NCI-H460 (cell line): Measurements from ENCODE around the gene REXO5. TPM values are rescaled to one million over a fixed set of nuclear protein-coding genes. Genes with fewer than 3 reads are reported as not detected.

Experiments used
- DNase-seq: peaks from one replicate; pipeline ENCODE4 v3.0.0-alpha.2; 2016; ENCODE audit warnings: low read depth; ENCODE audit errors: extremely low read depth
- total RNA-seq: library from RNA; depleted of rRNA; stranded (reverse); fragments of >200 nt; shearing (Covaris generic); gene quantifications from 2 replicates; pipeline ENCODE4 v1.2.3, GENCODE V29; 2014

REXO5 gene
- total RNA-seq, 1 experiment from 2014 or later = 6.1 TPM

DNA sequence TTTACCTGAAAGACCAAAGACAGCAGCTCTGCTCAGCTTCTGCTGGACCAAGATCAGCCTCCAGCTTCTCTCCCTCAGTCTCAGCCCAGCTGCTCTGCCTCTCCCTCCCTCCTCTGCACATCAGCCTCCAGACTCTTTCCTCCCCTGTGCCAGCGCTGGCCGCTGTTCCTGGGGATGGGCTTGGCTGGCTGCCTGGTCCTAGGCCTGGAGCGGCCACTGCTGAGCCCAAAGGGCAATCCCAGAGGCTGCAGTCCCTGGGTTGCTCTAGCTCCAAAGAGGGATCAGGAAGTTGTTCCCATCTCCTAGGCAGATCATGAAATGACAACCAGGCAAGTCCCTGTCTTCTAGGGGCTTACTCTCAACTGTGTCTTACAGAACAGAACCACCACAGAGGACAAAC lies 62.6 kb downstream of the REXO5 start:
- DNase-seq = no peak

DNA sequence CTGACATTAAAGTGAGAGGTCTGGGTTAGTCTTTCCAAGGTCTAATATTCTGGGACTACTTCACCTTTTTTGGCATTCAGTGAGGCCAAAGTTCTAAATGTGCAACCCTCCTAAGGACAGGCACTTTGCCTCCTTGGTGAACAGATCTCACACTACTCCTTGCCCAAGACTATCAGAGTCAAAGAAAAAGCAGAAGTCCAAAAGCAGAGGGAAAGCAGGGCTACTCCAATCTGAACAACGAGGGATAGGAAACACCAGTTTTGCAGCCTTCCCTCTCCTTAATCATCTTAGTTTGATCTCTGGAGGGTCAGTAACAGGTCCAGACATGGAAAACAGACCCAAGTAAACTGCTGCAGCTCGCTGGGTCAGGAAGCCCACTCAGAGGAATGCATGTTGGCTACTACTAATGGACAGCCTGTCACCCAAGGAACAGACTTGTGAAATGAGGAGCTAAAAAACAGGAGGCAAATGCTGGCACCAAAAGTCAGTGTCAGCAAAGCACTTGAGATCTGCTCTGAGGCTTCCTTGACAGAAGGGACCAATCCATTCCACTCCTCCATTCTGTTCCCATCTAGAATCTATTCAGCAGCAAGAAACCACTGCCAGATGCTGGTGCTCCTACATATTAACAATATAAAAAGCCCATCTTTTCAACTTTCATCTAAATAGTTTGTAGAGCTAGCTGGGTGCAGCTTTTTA lies 63.9 kb downstream of the REXO5 start:
- no peak for DNase-seq

DNA sequence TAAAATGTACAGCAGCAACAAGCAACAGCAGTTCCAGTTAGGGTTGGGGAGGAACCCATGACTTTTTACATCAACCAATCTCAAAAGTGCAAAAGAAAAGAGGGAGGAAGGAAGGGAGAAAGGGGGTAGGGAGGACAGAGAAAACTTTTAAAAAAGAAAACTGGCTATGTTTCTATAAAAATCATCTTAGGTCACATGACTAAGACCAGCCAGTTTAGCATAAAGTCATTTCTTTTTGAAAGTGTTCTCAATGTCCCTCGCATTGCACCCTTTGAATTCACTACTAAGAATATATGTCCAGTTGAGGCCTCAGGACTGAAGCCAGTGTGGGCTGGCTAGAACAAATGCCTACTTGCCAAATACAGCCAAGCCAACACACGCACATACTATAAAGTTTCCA lies 64.9 kb downstream of the REXO5 start:
- DNase-seq = no peak

DNA sequence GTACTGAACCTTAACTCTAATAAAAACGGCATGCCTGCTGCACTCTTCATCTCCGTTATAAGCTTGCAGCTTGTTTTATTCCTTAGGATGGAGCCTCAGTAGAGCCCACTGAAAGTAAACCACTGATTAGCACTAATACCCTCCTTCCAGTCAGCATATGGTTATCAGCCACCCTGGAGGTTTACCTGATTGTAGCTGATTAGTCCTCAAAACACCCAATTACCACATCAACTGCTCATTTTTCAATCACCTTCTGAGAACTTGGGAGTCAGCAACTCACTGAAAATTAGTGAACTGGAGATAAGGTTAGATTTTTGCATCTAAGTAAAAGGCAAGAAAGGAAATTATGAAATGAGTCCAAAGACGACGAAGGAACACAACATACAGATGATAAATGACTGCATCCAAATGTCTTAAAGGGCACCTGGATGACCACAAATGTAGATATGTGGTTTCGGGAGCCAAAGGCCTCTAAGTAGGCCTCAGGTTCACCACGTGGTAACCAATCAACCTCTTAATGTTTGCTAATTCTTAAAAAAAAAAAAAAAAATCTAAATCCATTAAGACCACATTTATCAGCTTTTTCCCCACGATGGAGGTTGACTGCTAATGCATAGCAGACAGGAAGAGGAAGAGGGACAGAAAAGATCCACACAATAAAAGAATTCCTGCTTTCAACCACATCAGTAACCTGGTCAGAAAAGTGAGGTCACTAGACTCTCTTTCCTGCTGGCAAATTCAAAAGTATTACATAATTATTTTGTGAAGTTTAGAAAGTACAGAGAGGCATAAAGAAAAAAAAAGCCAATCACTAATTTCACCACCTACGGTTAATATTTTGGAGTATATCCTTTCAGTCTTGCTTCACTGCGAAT lies 65.9 kb downstream of the REXO5 start:
- DNase-seq = no peak

DNA sequence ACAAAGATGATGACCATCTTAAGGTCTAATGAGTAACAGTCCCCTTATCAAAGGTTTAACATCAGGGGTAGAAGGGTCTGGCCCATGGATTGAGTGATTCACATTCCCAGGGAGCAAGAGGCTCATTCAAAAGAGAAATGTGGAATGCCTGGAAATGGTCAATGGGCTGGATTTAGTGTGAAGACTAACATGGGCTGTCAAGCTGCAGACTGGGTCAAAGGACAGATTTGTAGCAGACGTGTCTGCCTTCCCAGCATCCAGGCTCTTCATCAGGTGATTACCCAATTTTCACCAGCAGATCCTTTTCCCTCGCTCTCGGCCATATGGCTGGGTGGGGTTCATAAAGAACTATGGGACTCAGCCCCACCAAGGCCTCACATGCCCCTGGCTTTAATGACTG lies 67.0 kb downstream of the REXO5 start:
- DNase-seq = no peak

DNA sequence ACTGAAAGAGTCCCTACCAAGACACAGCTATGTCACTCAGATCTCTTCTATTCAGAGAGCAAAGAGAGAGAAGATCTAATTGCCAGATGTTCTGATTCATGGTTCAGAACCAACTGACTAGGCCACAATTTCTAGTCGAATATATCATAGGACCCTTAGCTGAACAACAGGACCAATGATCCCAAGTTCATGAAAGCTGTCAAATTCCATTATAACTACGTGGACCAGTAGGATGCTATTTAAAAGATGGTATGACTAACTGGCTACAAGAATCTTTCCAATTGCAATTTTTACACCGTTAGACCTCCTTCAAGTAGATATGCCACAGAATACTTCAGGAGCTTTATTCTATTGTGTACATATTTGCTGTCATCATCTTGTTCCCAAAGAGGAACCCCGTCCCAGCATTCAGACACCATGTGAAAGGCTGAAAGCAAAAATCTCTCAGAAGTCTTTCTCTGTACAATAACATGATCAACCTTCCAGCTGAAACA lies 67.8 kb downstream of the REXO5 start:
- DNase-seq = no peak

DNA sequence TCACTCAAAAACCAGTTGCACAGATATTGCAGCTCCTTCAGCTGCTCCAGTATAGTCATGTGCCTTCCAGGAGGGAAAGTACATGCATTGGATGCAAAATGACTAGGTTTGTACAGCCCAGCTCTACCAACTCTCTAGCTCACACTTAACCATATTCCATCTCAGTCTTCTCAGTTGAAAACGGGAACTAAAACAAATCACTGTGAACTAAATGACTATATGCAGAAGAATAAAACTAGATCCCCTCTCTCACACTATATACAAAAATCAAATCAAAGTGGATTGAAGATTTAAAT lies 69.0 kb downstream of the REXO5 start:
- DNase-seq = no peak

DNA sequence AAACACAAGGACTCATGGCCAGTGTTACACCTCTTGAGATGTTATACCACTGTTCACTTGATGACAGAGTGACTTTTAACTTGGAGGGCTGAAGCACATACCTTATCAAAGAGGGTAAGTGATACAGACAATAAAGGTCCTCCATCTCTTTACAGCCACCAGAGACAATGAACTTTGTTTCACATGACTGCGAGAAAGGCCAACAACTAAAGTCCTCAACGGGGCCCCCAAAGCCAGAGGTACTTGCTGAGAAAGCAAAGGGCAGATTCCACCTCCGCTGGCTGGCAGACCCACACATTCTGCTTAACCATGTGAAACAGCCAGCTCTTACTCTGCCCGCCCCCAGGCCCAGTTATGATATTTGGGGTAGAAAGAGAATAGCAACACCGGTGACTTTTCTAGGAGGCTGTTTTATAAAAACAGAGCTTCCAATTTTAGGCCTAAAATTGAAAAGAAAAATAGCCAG lies 72.4 kb downstream of the REXO5 start:
- DNase-seq = no peak

DNA sequence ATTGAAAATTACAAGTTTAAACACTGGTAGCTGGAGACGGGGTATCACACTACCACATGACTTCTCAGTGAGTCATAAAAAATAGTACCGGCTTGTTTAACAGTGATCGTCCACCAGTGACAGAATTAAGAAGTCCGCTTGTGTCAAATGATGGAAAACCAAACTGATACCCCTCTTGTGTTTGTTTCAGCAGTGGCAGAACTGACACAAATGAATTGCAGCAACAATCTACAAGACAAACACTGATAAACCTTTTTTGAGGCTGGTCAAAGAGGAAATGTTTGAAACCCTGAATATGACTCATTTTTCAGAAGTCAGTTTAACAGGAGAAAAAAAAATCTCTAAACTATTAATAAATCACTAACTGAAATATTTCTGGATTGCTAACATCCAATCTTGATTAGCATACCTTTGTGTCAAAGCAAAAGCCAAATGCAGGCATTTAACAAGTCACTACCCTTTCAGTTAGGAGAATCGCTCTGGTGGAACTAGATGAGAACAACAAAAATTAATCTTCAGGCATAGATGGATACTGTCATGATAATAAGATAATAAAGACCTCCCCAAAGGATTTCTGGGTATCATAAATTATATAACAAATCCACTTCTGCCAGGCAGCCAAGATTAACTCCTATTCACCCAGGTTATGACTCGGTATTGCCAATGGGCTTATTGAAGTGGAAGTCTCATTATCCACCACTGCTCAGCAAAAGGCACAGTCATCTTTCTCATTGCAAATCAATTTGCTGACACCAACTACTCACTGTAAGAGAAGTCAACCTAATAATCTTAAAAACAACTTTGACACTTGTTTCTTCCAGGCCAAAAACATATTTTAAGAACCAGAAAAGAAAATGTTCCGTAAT lies 73.1 kb downstream of the REXO5 start:
- no peak for DNase-seq

DNA sequence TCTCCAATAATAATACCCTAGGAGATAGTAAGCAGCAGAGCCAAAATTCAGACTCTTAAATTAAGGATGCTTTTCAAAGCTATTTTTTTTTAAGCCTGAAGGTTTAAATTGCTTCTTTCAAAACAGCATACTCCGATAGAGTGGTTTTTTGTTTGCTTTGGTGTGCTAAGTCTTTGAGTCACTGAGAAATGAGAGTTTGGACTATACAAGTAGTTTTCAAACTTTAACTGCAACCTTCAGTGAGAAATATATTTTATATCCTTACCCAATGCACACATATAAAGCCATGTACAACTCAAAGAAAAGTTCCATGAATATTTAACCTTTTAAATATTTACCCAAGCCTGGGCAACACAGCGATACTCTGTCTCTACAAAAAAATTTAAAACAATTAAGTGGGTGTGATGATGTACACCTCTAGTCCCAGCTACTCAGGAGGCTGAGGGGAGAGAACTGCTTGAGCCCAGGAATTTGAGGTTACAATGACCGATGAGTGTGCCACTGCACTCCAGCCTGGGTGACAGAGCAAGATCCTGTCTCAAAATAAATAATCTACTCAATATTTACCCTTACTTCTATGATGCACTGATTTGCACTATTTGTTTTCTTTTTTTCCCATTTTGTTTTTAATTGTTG lies 74.7 kb downstream of the REXO5 start:
- DNase-seq = no peak

DNA sequence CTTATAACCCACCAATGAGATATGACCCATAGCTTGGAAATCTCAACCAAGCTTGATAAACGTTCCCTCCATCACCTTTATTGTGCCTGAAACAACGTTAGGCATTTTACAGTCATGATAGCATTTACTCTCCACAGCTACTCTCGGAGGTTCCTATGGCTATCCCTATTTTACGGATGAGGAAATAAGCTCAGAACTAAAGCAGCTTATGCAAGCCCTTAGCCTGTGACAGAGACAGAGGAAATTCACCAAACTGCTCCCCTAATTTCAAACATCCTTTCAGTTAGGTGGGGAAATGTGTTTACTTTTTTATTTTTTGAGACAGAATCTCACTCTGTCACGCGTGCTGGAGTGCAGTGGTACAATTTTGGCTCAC lies 75.2 kb downstream of the REXO5 start:
- no peak for DNase-seq

DNA sequence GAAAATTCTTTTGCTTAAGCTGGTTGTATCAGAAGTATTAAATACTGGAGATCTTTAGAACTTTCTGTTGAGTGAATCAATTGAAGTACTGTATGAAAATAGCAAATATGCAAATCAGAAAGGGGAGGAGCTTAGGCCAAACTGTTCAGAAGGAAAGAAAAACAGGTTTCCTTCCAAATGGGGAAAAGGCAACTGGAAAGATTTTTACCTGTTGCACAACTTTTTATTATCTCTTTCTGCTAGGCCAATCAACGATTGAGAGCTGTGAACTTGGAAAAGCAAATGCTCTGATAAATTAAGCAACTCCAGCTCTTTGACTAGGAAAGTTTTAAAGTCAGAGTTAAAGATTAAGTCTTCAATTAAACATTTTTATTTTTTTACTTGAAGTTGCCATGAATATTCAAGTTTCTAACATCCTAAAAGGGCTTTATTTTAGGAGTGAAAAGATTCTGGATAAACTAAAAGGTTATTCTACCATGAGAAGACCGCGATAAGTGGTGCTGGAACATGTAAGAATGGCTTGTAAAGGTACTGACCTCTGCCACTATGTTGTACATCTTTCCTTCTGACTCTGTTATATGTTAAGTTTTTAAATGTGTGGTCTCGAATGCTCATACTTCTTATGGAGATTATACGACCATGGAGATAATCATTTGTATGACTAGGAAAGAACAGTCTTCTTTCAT lies 77.4 kb downstream of the REXO5 start:
- DNase-seq = no peak

DNA sequence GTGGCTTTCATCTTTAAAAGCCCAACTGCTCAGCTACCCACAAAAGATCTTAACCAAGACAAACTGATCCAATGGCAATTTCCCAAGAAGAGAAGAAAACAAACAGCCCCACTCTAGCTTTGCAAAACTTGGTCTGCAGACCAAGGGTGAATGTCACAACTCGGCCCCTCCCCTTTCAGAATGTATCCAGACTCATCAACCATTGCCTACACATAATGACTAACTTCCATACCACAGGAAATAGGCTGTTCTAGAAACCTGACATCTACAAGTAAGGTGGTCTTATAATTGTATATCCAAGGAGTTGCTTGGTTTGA lies 77.9 kb downstream of the REXO5 start:
- DNase-seq = no peak

DNA sequence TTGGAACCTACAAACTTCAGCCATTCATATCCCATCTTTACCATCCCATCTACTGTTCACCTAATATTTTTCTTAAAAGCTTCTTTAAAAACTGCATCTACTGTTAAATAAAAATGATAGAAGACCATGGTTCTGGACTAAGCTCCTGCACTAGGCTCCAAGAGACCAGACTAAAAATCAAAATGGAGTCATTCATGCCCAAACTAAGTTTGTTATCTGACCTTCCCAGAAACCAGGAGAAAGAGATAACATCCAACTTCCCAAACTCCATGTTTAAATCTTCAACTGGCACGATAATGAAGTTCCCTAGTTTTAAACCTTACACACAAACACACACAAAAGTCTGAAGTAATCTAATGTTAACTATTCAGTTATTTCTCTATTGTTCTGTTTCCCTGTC lies 80.0 kb downstream of the REXO5 start:
- DNase-seq = no peak

DNA sequence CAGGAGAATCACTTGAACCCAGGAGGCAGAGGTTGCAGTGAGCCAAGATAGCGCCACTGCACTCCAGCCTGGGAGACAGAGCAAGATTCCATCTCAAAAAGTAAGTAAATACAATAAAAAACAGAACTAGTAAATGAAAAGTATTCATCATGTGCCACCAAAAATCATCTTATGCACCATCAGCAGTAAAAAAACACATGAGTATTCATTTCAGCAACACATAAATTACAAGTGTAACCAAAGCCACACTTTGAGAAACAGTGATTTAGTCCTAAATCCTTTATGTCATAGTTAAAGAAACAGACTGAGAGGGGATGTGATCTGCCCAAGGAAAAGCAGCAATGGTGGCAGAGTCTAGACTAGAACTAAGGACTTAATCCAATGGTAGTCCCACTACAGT lies 80.9 kb downstream of the REXO5 start:
- no peak for DNase-seq

DNA sequence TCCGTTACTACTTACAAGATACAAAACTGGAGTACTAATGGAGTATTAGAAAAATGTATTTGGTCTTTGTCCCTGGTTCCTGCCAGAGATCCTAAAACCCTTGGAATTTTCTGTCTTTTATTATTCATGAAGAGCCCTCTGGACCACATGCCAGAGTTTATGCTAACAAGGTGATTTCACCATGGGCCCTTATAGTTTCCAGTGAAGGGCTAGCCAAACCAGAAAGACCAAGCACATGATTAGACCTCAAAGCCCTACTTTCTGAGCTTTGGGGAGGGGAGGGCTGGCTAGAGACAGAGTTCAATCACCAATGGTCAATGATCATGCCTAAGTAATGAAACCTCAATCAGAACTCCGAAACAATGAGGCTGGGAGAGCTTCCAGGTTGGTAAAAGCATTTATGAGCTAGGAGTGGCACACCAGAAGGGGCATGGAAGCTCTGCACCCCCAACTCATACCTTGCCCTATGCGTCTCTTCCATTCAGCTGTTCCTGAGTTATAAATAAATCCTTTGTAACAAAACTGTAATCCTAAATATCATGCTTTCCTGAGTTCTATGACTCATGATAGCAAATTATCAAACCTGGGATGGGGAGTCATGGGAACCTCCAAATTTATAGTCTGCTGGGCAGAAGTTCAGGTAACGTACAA lies 83.4 kb downstream of the REXO5 start:
- DNase-seq = no peak

DNA sequence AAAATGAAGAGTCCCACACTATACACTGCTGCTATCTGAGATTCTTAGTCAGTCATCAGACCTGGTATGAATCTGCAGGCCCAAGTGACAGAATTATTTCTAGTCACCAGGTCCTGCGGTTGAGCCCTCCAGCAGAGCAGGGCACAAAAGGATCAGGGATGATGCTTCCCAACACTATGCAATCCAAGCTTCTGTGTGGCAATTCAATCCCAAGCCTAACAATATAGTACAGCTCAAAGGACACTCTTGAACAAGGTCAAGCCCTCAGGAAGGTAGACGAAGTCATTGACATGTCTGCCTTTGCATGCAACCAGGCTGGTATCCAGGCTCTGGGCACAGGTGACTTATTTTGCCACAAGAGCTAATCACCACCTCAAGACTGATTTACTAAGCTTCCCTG lies 88.1 kb downstream of the REXO5 start:
- no peak for DNase-seq

DNA sequence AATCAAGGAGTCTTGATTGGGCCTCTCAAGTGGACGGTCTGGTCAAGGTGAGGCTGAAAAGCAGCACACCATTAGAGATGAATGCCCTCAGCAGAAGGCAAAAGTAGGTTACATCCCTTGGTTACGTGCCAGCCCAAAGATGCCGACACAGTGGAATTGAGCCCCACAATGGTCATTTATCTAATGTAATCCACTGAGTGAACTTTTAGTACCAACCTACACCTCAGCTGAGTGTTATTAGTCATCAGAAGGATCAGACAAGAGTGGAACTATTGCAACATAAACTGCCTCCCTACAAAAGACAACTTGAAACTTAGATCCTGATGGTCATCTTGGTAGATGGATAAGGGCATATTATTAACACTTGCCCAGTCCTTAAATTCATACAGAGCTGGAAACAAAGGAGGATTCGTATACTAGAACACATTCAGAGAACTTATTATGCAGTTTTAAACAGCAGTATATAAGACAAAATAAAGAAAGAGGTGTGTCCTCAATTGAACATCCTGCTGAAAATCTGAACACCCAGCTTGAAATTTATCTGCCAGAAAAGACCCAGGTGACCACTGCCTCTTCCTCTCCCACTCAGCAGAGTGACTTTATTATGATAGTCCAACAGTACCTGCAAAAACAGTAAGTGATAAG lies 91.0 kb downstream of the REXO5 start:
- no peak for DNase-seq

DNA sequence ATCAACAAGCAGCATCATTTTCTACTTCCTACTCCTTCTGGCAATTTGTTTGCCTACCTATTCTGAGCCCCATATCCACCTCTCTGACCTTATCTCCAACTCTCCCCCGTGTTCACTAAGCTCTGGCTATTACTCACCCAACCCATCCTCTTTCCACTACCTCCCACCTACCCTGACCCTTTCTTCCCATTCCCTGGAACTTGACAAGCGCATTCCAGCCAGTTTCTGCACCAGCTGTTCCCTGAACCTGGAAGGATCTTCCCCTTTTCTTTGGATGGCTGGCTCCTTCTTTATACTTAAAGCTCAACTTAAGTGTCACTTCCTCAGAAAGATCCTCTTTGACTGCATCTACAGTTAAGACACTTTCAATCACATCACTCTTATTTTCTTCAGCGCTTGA lies 91.6 kb downstream of the REXO5 start:
- DNase-seq = no peak
